Ovary (tissue), 9 donors: ENCODE results near the gene SLC25A38. TPM values are rescaled to one million over a fixed set of nuclear protein-coding genes. Genes with fewer than 3 reads are reported as not detected.

ENCODE experiments used
- DNase-seq, 5 donors: peaks; one replicate each; pipeline ENCODE4 v3.0.0-alpha.2; 2019 to 2020
- H3K27ac ChIP-seq, 2 donors: fragments of 200-600 bp; one replicate each; pipeline versions ENCODE4 v1.5.1 to v1.8.0; 2019 to 2022
- H3K27me3 ChIP-seq: fragments of 200-600 bp; one replicate; pipeline ENCODE4 v1.8.0; 2022
- H3K36me3 ChIP-seq: fragments of 200-600 bp; sonication (generic); one replicate; pipeline ENCODE4 v1.5.1; 2019
- H3K4me1 ChIP-seq: one replicate; pipeline ENCODE4 v1.8.1; 2013; ENCODE audit warnings: mild to moderate bottlenecking, moderate library complexity; ENCODE audit not compliant: insufficient read depth
- H3K4me3 ChIP-seq: fragments of 200-600 bp; sonication (generic); one replicate; pipeline ENCODE4 v1.5.1; 2017
- H3K9me3 ChIP-seq, 2 donors: fragments of 200-600 bp in 1 of 2; sonication (generic) in 1 of 2; one replicate each; pipeline versions ENCODE4 v1.5.1 to v1.8.1; 2013 to 2019; ENCODE audit warnings: mild to moderate bottlenecking in 1 of 2, moderate library complexity in 1 of 2
- EP300 ChIP-seq: sonication (generic); formaldehyde crosslinking; IDR thresholded peaks from one replicate; pipeline ENCODE4 v1.6.1; 2017; ENCODE audit warnings: antibody characterized with exemption
- POLR2A ChIP-seq: fragments of 450-650 bp; IDR thresholded peaks from one replicate; pipeline ENCODE4 v1.6.1; 2017; ENCODE audit warnings: antibody characterized with exemption, mild to moderate bottlenecking, moderate library complexity
- WGBS, 3 donors: extraction: QIAGEN DNeasy Blood & Tissue Kit in 1 of 3; methylation state at CpG; one replicate each; pipeline versions ENCODE4 v1.1.5 to v1.1.7; 2013 to 2017; 5-methylcytosine and 5-hydroxymethylcytosine counted together
- intact Hi-C, 4 donors: fragments of 100-400 bp; cut with DNase I; formaldehyde crosslinking; loops; one replicate each; pipeline versions ENCODE4 v1.11.0 to v1.15.1; 2022 to 2023
- polyA plus RNA-seq, 2 donors: library from polyadenylated mRNA; stranded (reverse); fragments of 200-250 nt in 1 of 2; fragments of 350-450 nt in 1 of 2; fragmentation: Illumina TruSeq in 1 of 2; extraction: RNeasy Lipid Tissue Mini Kit (QIAGEN cat#74804) in 1 of 2; gene quantifications; one replicate each; pipeline ENCODE4 v1.2.3, GENCODE V29; 2013 to 2014
- total RNA-seq, 7 donors: library from RNA; depleted of rRNA in 2 of 7; stranded (reverse); fragments of >200 nt in 2 of 7; fragmentation: NEBNext Ultra II Directional in 3 of 7; extraction: Animal tissue kit (Norgen Biotek cat#: 25700) in 3 of 7; gene quantifications; one replicate each; pipeline versions ENCODE4 v1.1.0 to v1.2.4, GENCODE V29; 2016 to 2023
- TF ChIP-seq, protein P1 (sequence below), 3 donors: fragments of 450-650 bp in 2 of 3; fragments of 200-600 bp in 1 of 3; IDR thresholded peaks; one replicate each; pipeline versions ENCODE4 v1.5.1 to v1.8.0; 2016 to 2022; ENCODE audit warnings: antibody characterized with exemption in 3 of 3, mild to moderate bottlenecking in 1 of 3
- donor health status: DM: no; HTN: no; CAD: no; lungs with moderate emphysema.
- donor health status: DM: no; HTN: no; CAD: no.
- donor health status: Bipolar disorder and iron deficiency.
- donor health status: DM: yes; HTN: yes; CAD: no.
- donor health status: DM: no; HTN: no; CAD: no.
- donor health status: DM: yes; HTN: yes; CAD: no.

The SLC25A38 gene
- total and polyA plus RNA-seq, 9 donors = 28.8 to 70.5 (median 37.2) TPM

DNA sequence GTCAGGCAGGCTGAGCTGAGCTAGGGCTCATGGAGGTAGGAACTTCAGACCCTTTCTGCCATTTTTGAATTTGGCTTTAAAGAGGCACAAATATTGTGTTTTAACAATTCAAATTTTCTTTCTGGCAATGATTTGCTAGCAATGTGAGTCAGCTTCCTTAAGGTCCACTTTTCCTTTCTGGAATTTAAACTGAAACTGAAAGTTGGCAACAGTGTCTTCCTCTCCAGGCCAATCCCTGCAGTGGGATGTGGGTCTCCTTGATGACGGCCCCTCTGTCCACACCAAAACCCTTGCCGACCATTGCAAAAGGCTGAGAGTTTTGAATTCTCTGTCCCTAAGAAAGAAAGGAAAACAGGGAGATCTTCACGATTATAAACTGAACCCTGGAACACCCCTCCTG is 50.5 kb downstream of the SLC25A38 start:
- TF ChIP-seq, protein P1, sequence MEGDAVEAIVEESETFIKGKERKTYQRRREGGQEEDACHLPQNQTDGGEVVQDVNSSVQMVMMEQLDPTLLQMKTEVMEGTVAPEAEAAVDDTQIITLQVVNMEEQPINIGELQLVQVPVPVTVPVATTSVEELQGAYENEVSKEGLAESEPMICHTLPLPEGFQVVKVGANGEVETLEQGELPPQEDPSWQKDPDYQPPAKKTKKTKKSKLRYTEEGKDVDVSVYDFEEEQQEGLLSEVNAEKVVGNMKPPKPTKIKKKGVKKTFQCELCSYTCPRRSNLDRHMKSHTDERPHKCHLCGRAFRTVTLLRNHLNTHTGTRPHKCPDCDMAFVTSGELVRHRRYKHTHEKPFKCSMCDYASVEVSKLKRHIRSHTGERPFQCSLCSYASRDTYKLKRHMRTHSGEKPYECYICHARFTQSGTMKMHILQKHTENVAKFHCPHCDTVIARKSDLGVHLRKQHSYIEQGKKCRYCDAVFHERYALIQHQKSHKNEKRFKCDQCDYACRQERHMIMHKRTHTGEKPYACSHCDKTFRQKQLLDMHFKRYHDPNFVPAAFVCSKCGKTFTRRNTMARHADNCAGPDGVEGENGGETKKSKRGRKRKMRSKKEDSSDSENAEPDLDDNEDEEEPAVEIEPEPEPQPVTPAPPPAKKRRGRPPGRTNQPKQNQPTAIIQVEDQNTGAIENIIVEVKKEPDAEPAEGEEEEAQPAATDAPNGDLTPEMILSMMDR (IDR thresholded peaks at IDR 0.05) = no peak
- TF ChIP-seq POLR2A = no peak
- no peak for TF ChIP-seq EP300
- H3K9me3 ChIP-seq = no peaks in the 10 kb centered on the region
- peaks cover 5% of the 10 kb centered on the region for H3K4me1 ChIP-seq
- H3K27ac ChIP-seq = no peak overlapping the region
- DNase-seq = no peak
- 23 to 49% (median 32%) methylated on average over 3 of the region's 3 CpGs for WGBS, 3 donors
- intact Hi-C loops = no loop called here
- no peak overlapping the region for H3K4me3 ChIP-seq
- no peaks in the 10 kb centered on the region for H3K27me3 ChIP-seq
- no peaks in the 10 kb centered on the region for H3K36me3 ChIP-seq

DNA sequence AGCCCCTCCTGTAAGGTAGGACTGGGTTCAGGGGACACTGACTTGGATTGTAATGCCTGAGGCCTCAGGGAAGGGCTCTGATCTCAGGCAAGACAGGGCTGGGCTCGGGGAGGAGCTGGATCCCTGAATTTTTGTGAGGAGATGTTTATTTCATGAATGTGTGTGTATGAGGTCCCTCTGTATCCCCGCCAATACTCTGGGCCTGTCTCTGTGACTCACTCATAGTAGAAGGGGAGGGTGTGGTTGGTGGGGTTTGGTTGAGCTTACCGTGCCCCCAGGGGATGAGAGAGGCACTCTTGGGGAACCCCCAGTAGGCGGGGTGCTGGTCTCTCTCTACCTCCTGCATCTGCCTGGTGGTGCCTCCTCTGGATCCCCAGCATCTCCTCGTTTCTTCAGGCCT is 51.4 kb downstream of the SLC25A38 start:
- peaks cover 5% of the 10 kb centered on the region for H3K4me1 ChIP-seq
- TF ChIP-seq, protein P1 (IDR thresholded peaks at IDR 0.05) = no peak
- 65 to 88% (median 79%) methylated on average over 5 of the region's 5 CpGs for WGBS, 3 donors
- H3K36me3 ChIP-seq = no peaks in the 10 kb centered on the region
- H3K27ac ChIP-seq = no peak overlapping the region
- no peak for DNase-seq
- no peaks in the 10 kb centered on the region for H3K27me3 ChIP-seq
- intact Hi-C loops = no loop called here
- H3K4me3 ChIP-seq = no peak overlapping the region
- H3K9me3 ChIP-seq = no peaks in the 10 kb centered on the region

DNA sequence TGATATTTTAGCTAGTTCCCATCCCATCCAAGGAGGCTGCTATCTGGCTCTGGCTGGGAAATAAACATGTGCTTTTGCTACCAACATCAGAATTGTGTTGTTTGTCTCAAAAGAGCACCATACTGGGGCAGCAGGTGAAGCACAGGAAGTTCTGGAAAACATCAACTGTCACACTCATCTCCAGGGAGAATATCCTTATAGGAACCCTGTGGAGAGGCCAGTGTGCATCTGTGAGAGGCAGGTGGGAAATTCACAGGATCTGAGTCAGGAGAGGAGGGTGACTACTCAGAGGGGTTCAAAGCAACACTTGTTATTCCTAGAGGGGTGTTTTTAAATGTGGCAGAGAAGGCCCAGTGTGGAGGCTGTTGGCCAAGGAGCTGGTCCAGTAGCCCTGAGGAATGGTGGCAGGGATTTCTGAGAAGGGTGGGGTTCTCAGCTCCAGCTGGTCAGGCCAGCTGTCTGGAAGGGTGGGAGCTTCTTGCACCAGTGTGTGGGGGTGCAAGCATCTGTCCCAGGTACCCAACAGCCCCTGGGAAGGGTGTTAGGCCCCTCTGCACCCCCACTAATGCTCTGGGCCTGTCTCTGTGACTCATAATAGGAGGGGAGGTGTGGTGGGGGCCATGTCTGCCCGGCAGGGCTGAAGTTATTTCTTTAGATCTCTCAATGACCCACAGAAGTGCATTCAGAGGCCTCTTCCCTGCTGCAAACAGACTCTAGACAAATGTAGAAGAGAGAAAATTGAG is 52.0 kb downstream of the SLC25A38 start:
- TF ChIP-seq, protein P1 (IDR thresholded peaks at IDR 0.05) = no peak
- TF ChIP-seq POLR2A (no peak), EP300 (no peak)
- intact Hi-C loops = no loop called here
- DNase-seq = no peak
- WGBS, 3 donors = 33 to 75% (median 55%) methylated on average over 1 of the region's 1 CpG
- Histone ChIP-seq H3K4me3 (no peak overlapping the region), H3K27me3 (no peaks in the 10 kb centered on the region), H3K4me1 (peaks cover 5% of the 10 kb centered on the region), H3K27ac (no peak overlapping the region), H3K9me3 (no peaks in the 10 kb centered on the region), H3K36me3 (no peaks in the 10 kb centered on the region)

DNA sequence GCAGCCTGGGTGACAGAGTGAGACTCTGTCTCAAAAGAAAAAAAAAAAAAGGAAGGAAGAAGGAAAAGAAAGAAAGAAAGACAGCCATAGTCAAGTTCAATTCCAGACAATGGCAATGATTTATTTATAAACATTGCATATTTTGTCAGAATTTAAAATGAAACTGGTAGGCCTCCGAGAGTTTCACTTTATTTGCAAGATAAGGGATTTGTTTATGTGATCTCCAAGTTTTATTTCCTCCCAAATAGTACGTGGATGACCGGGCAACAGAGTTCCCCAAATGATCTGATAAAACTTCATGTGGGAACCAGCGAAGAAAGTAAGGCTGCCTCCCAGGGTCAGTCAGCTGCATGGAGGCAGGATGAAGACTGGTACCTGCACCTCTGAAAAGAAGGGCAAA is 55.7 kb downstream of the SLC25A38 start:
- Histone ChIP-seq H3K4me3 (no peak overlapping the region), H3K4me1 (peaks cover 1% of the 10 kb centered on the region), H3K27me3 (no peaks in the 10 kb centered on the region), H3K36me3 (no peaks in the 10 kb centered on the region), H3K27ac (no peak overlapping the region), H3K9me3 (no peaks in the 10 kb centered on the region)
- TF ChIP-seq, protein P1 (IDR thresholded peaks at IDR 0.05) = no peak
- TF ChIP-seq POLR2A (no peak), EP300 (no peak)
- WGBS, 3 donors = 39 to 49% (median 40%) methylated on average over 4 of the region's 4 CpGs
- DNase-seq = no peak
- intact Hi-C loops = no loop called here
